Measurements from ENCODE around the gene PIP5K1B. TPM values are rescaled to one million over a fixed set of nuclear protein-coding genes. Genes with fewer than 3 reads are reported as not detected.

PIP5K1B gene
- total RNA-seq, 1 experiment from 2014 or later, result 2.5 TPM

DNA sequence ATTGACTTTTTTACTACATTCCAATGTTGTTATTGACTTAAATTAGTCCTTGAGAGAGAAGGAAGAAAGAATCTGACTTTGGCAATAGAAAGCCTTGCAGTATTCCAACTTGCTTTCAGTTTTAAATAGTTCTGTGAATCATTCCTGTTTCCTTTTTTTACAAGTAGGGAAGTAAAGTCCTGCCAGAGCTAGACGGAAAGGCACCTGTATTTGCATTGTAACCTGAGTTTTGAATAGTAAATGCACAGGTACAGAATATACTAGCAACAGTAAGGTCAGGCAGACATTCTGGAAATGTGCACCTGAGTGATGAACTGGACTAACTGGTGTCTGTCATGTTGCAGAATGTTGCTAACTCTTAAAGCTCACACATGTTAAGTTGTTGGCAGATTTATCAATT lies 208.0 kb downstream of the PIP5K1B start:
- H3K9me3 Mint-ChIP-seq, result no peaks in the 10 kb centered on the region
- Histone ChIP-seq H3K4ac (ENCODE audit: low read depth, low read length) (no peak overlapping the region), H3K23me2 (ENCODE audit: insufficient read length, low read depth, low read length, poor library complexity, severe bottlenecking) (no peaks in the 10 kb centered on the region), H3K9me3 (ENCODE audit: control insufficient read depth, low read depth, low read length) (no peaks in the 10 kb centered on the region), H3T11ph (ENCODE audit: low read length) (no peak overlapping the region), H3K14ac (ENCODE audit: insufficient read depth, low read length) (no peak overlapping the region), H3K27ac (ENCODE audit: insufficient read length, low read depth, low read length) (no peak overlapping the region), H3K27me3 (ENCODE audit: insufficient read depth, low read length) (no peaks in the 10 kb centered on the region), H4K8ac (replicated peaks; ENCODE audit: insufficient read length, low read depth, low read length) (no peak overlapping the region), H2BK15ac (ENCODE audit: low read depth, low read length) (no peak overlapping the region), H3K18ac (ENCODE audit: insufficient read length, low read depth, low read length) (no peak overlapping the region), H4K5ac (ENCODE audit: insufficient read length, low read depth, low read length) (no peak overlapping the region), H3K79me1 (ENCODE audit: insufficient read depth, low read depth, low read length, poor library complexity, severe bottlenecking) (no peaks in the 10 kb centered on the region), H3K79me2 (ENCODE audit: insufficient read depth, low read length) (no peaks in the 10 kb centered on the region), H2AK5ac (ENCODE audit: insufficient read length, low read length) (no peak overlapping the region), H4K20me1 (ENCODE audit: control insufficient read depth, insufficient read depth, insufficient read length) (no peaks in the 10 kb centered on the region), H3K23ac (ENCODE audit: insufficient read length, low read depth, low read length) (no peak overlapping the region), H2BK20ac (ENCODE audit: low read depth, low read length, poor library complexity, severe bottlenecking) (no peak overlapping the region), H3K4me1 (ENCODE audit: insufficient read depth, low read length) (peaks cover 3% of the 10 kb centered on the region; the same call in 1 of the 2 replicates), H2AFZ (ENCODE audit: low read length) (no peak overlapping the region), H2BK12ac (ENCODE audit: insufficient read length, low read depth, low read length) (no peak overlapping the region), H2BK5ac (ENCODE audit: insufficient read length, low read length) (no peak overlapping the region), H3K56ac (ENCODE audit: insufficient read length, low read depth, low read length) (no peak overlapping the region), H4K91ac (ENCODE audit: insufficient read length, low read depth, low read length) (no peak overlapping the region), H3K4me2 (ENCODE audit: insufficient read depth, insufficient read length, low read length) (no peak overlapping the region), H2BK120ac (ENCODE audit: low read depth, low read length, poor library complexity, severe bottlenecking) (no peak overlapping the region), H3K9ac (ENCODE audit: extremely low read depth, insufficient read length, low read length) (no peak overlapping the region)
- DNase-seq, result no peak
- TF ChIP-seq, protein P1, sequence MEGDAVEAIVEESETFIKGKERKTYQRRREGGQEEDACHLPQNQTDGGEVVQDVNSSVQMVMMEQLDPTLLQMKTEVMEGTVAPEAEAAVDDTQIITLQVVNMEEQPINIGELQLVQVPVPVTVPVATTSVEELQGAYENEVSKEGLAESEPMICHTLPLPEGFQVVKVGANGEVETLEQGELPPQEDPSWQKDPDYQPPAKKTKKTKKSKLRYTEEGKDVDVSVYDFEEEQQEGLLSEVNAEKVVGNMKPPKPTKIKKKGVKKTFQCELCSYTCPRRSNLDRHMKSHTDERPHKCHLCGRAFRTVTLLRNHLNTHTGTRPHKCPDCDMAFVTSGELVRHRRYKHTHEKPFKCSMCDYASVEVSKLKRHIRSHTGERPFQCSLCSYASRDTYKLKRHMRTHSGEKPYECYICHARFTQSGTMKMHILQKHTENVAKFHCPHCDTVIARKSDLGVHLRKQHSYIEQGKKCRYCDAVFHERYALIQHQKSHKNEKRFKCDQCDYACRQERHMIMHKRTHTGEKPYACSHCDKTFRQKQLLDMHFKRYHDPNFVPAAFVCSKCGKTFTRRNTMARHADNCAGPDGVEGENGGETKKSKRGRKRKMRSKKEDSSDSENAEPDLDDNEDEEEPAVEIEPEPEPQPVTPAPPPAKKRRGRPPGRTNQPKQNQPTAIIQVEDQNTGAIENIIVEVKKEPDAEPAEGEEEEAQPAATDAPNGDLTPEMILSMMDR (conservative IDR thresholded peaks at IDR 0.05), result no peak
- no peak overlapping the region for H3K4me3 Mint-ChIP-seq
- 0 out of 7 replicates have a peak, but pooled peaks cover 0 to 1% (median 0%) of the 10 kb centered on the region in 3 experiments for H3K36me3 Mint-ChIP-seq (ENCODE audit: insufficient read depth in 1 of 3, low read depth in 3 of 3)
- H3K4me1 Mint-ChIP-seq, result peaks cover 0 to 2% of the 10 kb centered on the region in 2 experiments; a peak in 1 of 4 replicates
- no CpG with 5 or more reads among the region's 1 CpG for WGBS (ENCODE audit: extremely low coverage, insufficient read length, low lambda C conversion rate)
- H3K27me3 Mint-ChIP-seq (ENCODE audit: low read depth), result no peaks in the 10 kb centered on the region
- H3K27ac Mint-ChIP-seq, result no peak overlapping the region
